GM21526 (cell line): ENCODE data around the gene CDH23.

Source experiments
- ATAC-seq: cut with Tn5 transposase; IDR thresholded peaks from one replicate; pipeline ENCODE4 v1.9.1; 2021; ENCODE audit warnings: moderate library complexity; ENCODE audit not compliant: unreplicated experiment, low FRiP score

CDH23 gene

GRCh38 chr10:71631007-71631861 lies 234.5 kb downstream of the CDH23 start:
- ATAC-seq: no peak

GRCh38 chr10:71632200-71632820 lies 235.6 kb downstream of the CDH23 start:
- no peak for ATAC-seq

- ATAC-seq: no peak
These were observed 236.3 kb downstream of the CDH23 start for GRCh38 chr10:71632896-71633600.

GRCh38 chr10:71633920-71634319 lies 237.2 kb downstream of the CDH23 start:
- ATAC-seq: no peak

GRCh38 chr10:71634531-71635164 lies 237.9 kb downstream of the CDH23 start:
- ATAC-seq: no peak

GRCh38 chr10:71635251-71635866 lies 238.6 kb downstream of the CDH23 start:
- no peak for ATAC-seq

- ATAC-seq: no peak
These were observed 239.1 kb downstream of the CDH23 start for GRCh38 chr10:71635867-71636266.

GRCh38 chr10:71636588-71636987 lies 239.9 kb downstream of the CDH23 start:
- ATAC-seq: no peak

- no peak for ATAC-seq
These were observed 240.6 kb downstream of the CDH23 start for GRCh38 chr10:71637305-71637704.

GRCh38 chr10:71638064-71638821 lies 241.5 kb downstream of the CDH23 start:
- ATAC-seq: no peak

GRCh38 chr10:71638822-71639719 lies 242.4 kb downstream of the CDH23 start:
- no peak for ATAC-seq

GRCh38 chr10:71640607-71641006 lies 243.9 kb downstream of the CDH23 start:
- ATAC-seq: no peak

- no peak for ATAC-seq
These were observed 244.7 kb downstream of the CDH23 start for GRCh38 chr10:71641449-71641848.

GRCh38 chr10:71641986-71642385 lies 245.3 kb downstream of the CDH23 start:
- ATAC-seq: no peak

GRCh38 chr10:71643904-71644303 lies 247.2 kb downstream of the CDH23 start:
- ATAC-seq: no peak

GRCh38 chr10:71644307-71645180 lies 247.8 kb downstream of the CDH23 start:
- ATAC-seq: no peak

- ATAC-seq: no peak
These were observed 248.5 kb downstream of the CDH23 start for GRCh38 chr10:71645185-71645584.

- ATAC-seq: no peak
These were observed 249.3 kb downstream of the CDH23 start for GRCh38 chr10:71646037-71646436.
